GM21619 (cell line): ENCODE results near the gene FATE1.
"Not testable (repeated sequence)": the region's sequence is repeated elsewhere in the genome, so short reads cannot be mapped to it uniquely, and the experiment has no call there.

Source experiments
- ATAC-seq: cut with Tn5 transposase; IDR thresholded peaks from one replicate; pipeline ENCODE4 v1.9.1; 2021; ENCODE audit not compliant: unreplicated experiment

FATE1 gene

GRCh38 chrX:151715752-151716151 is at the start of gene FATE1:
Gene FATE1 (plus strand): TSS chrX:151716035. CDS start chrX:151716120, 85 bp downstream.
- no peak for ATAC-seq

- no peak for ATAC-seq
Measured at GRCh38 chrX:151675121-151675746, 40.6 kb upstream of the FATE1 start.

- ATAC-seq, result no peak
Measured at GRCh38 chrX:151676196-151676595, 39.6 kb upstream of the FATE1 start.

GRCh38 chrX:151679798-151680402 is 35.9 kb upstream of the FATE1 start:
- no peak for ATAC-seq

- ATAC-seq, result peak; percentile 85
Measured at GRCh38 chrX:151680805-151681204, 35.0 kb upstream of the FATE1 start.

GRCh38 chrX:151687635-151688034 is 28.2 kb upstream of the FATE1 start:
- ATAC-seq, result no peak

- ATAC-seq, result no peak
Measured at GRCh38 chrX:151688695-151689094, 27.1 kb upstream of the FATE1 start.

- no peak for ATAC-seq
Measured at GRCh38 chrX:151692825-151693224, 23.0 kb upstream of the FATE1 start.

- ATAC-seq, result no peak
Measured at GRCh38 chrX:151694121-151694520, 21.7 kb upstream of the FATE1 start.

GRCh38 chrX:151694661-151695582 is 20.9 kb upstream of the FATE1 start, which contains the start of gene PRRG3:
Gene PRRG3 (plus strand): TSS chrX:151695458. CDS start chrX:151698815, 3,357 bp downstream.
- no peak for ATAC-seq

GRCh38 chrX:151695583-151696340 is 20.1 kb upstream of the FATE1 start:
- no peak for ATAC-seq

- ATAC-seq, result not testable (repeated sequence)
Measured at GRCh38 chrX:151697082-151697481, 18.8 kb upstream of the FATE1 start.

- ATAC-seq, result no peak
Measured at GRCh38 chrX:151697522-151697921, 18.3 kb upstream of the FATE1 start.

GRCh38 chrX:151698485-151698884 is 17.4 kb upstream of the FATE1 start:
- ATAC-seq, result no peak

GRCh38 chrX:151699746-151700145 is 16.1 kb upstream of the FATE1 start:
- ATAC-seq, result no peak

- no peak for ATAC-seq
Measured at GRCh38 chrX:151700581-151700980, 15.3 kb upstream of the FATE1 start.

GRCh38 chrX:151701071-151701470 is 14.8 kb upstream of the FATE1 start:
- no peak for ATAC-seq

- ATAC-seq, result no peak
Measured at GRCh38 chrX:151701531-151701930, 14.3 kb upstream of the FATE1 start.

- no peak for ATAC-seq
Measured at GRCh38 chrX:151702026-151702714, 13.7 kb upstream of the FATE1 start.

GRCh38 chrX:151702741-151703340 is 13.0 kb upstream of the FATE1 start:
- no peak for ATAC-seq
